ENCODE results near the gene SIPA1L3.

Gene SIPA1L3

GRCh38 chr19:38210458-38210987, 303.5 kb downstream of the SIPA1L3 start:
- TF ChIP-seq MYC (IDR thresholded peaks at IDR 0.05; ENCODE audit: low read depth, low read length), result no peak
- TF ChIP-seq MAX (IDR thresholded peaks at IDR 0.05; ENCODE audit: low read depth, low read length), result no peak
- TF ChIP-seq CTCF (IDR thresholded peaks at IDR 0.05; ENCODE audit: low read depth, low read length), result no peak
- no peak for TF ChIP-seq POLR2A (IDR thresholded peaks at IDR 0.05; ENCODE audit: extremely low read depth, insufficient read length)
- no peak for DNase-seq (ENCODE audit: low read depth)
- no peak overlapping the region for H3K4me3 ChIP-seq (ENCODE audit: low read depth, low read length)

GRCh38 chr19:38211151-38211591, 304.2 kb downstream of the SIPA1L3 start:
- TF ChIP-seq MYC (IDR thresholded peaks at IDR 0.05; ENCODE audit: low read depth, low read length), result no peak
- H3K4me3 ChIP-seq (ENCODE audit: low read depth, low read length), result no peak overlapping the region
- DNase-seq (ENCODE audit: low read depth), result no peak

- no peak for TF ChIP-seq MAX (IDR thresholded peaks at IDR 0.05; ENCODE audit: low read depth, low read length)
- no peak for TF ChIP-seq POLR2A (IDR thresholded peaks at IDR 0.05; ENCODE audit: extremely low read depth, insufficient read length)
- TF ChIP-seq CTCF (IDR thresholded peaks at IDR 0.05; ENCODE audit: low read depth, low read length), result no peak
- no peak for TF ChIP-seq MYC (IDR thresholded peaks at IDR 0.05; ENCODE audit: low read depth, low read length)
- no peak overlapping the region for H3K4me3 ChIP-seq (ENCODE audit: low read depth, low read length)
- no peak for DNase-seq (ENCODE audit: low read depth)
Measured at GRCh38 chr19:38211766-38212165, 304.8 kb downstream of the SIPA1L3 start.

- TF ChIP-seq MAX (IDR thresholded peaks at IDR 0.05; ENCODE audit: low read depth, low read length), result no peak
- TF ChIP-seq MYC (IDR thresholded peaks at IDR 0.05; ENCODE audit: low read depth, low read length), result no peak
- no peak for TF ChIP-seq POLR2A (IDR thresholded peaks at IDR 0.05; ENCODE audit: extremely low read depth, insufficient read length)
- TF ChIP-seq CTCF (IDR thresholded peaks at IDR 0.05; ENCODE audit: low read depth, low read length), result no peak
Measured at GRCh38 chr19:38213469-38213868, 306.5 kb downstream of the SIPA1L3 start.

GRCh38 chr19:38213911-38214625, 307.1 kb downstream of the SIPA1L3 start:
- peak; percentile 64 for DNase-seq (ENCODE audit: low read depth)
- H3K4me3 ChIP-seq (ENCODE audit: low read depth, low read length), result no peak overlapping the region
- TF ChIP-seq MAX (IDR thresholded peaks at IDR 0.05; ENCODE audit: low read depth, low read length) (0 out of 2 replicates have a peak, but pooled peaks have one; percentile 32), CTCF (IDR thresholded peaks at IDR 0.05; ENCODE audit: low read depth, low read length) (no peak), POLR2A (IDR thresholded peaks at IDR 0.05; ENCODE audit: extremely low read depth, insufficient read length) (no peak)

More at GRCh38 chr19:38213469-38213868, 306.5 kb downstream of the SIPA1L3 start:
- no peak for DNase-seq (ENCODE audit: low read depth)
- H3K4me3 ChIP-seq (ENCODE audit: low read depth, low read length), result no peak overlapping the region

GRCh38 chr19:38216785-38217641, 310.0 kb downstream of the SIPA1L3 start:
- DNase-seq (ENCODE audit: low read depth), result no peak
- TF ChIP-seq CTCF (IDR thresholded peaks at IDR 0.05; ENCODE audit: low read depth, low read length), result no peak
- TF ChIP-seq POLR2A (IDR thresholded peaks at IDR 0.05; ENCODE audit: extremely low read depth, insufficient read length), result no peak
- H3K4me3 ChIP-seq (ENCODE audit: low read depth, low read length), result no peak overlapping the region

Data from NB4 (cell line).